COR-L47 (cell line): Measurements from ENCODE around the gene PRKCE.

Experiments
- DNase-seq: peaks from one replicate; lab custom pipeline; 2025; lab: John Stamatoyannopoulos, UW

PRKCE gene

GRCh38 chr2:45809205-45809604 is 157.7 kb downstream of the PRKCE start:
- no peak for DNase-seq

- DNase-seq, result no peak
Measured at GRCh38 chr2:45812011-45812500, 160.6 kb downstream of the PRKCE start.

GRCh38 chr2:45813003-45813941 is 161.8 kb downstream of the PRKCE start:
- no peak for DNase-seq

GRCh38 chr2:45814488-45814887 is 163.0 kb downstream of the PRKCE start:
- no peak for DNase-seq

GRCh38 chr2:45814951-45815621 is 163.6 kb downstream of the PRKCE start:
- DNase-seq, result no peak

- DNase-seq, result no peak
Measured at GRCh38 chr2:45816272-45816671, 164.8 kb downstream of the PRKCE start.

GRCh38 chr2:45818591-45818990 is 167.1 kb downstream of the PRKCE start:
- no peak for DNase-seq

GRCh38 chr2:45820048-45820447 is 168.6 kb downstream of the PRKCE start:
- DNase-seq, result no peak

GRCh38 chr2:45821558-45822271 is 170.2 kb downstream of the PRKCE start:
- no peak for DNase-seq

GRCh38 chr2:45822272-45822630 is 170.8 kb downstream of the PRKCE start:
- no peak for DNase-seq

- DNase-seq, result peak; percentile 86
Measured at GRCh38 chr2:45823723-45824206, 172.3 kb downstream of the PRKCE start.

- no peak for DNase-seq
Measured at GRCh38 chr2:45825001-45825651, 173.7 kb downstream of the PRKCE start.

GRCh38 chr2:45826460-45826859 is 175.0 kb downstream of the PRKCE start:
- no peak for DNase-seq

GRCh38 chr2:45826884-45827635 is 175.6 kb downstream of the PRKCE start:
- DNase-seq, result no peak

- no peak for DNase-seq
Measured at GRCh38 chr2:45830322-45830721, 178.8 kb downstream of the PRKCE start.

GRCh38 chr2:45833301-45833967 is 182.0 kb downstream of the PRKCE start:
- no peak for DNase-seq

- DNase-seq, result no peak
Measured at GRCh38 chr2:45833968-45834344, 182.5 kb downstream of the PRKCE start.

- DNase-seq, result no peak
Measured at GRCh38 chr2:45834372-45834771, 182.9 kb downstream of the PRKCE start.

- no peak for DNase-seq
Measured at GRCh38 chr2:45834858-45835257, 183.4 kb downstream of the PRKCE start.

- DNase-seq, result no peak
Measured at GRCh38 chr2:45836316-45836715, 184.8 kb downstream of the PRKCE start.

- no peak for DNase-seq
Measured at GRCh38 chr2:45836740-45837139, 185.3 kb downstream of the PRKCE start.
